Right forelimb (tissue), 1 donor: ENCODE data around the gene FRMD4A.

Experiments
- DNase-seq: peaks from one replicate; pipeline ENCODE4 v3.0.0-alpha.2; 2018

FRMD4A gene

DNA sequence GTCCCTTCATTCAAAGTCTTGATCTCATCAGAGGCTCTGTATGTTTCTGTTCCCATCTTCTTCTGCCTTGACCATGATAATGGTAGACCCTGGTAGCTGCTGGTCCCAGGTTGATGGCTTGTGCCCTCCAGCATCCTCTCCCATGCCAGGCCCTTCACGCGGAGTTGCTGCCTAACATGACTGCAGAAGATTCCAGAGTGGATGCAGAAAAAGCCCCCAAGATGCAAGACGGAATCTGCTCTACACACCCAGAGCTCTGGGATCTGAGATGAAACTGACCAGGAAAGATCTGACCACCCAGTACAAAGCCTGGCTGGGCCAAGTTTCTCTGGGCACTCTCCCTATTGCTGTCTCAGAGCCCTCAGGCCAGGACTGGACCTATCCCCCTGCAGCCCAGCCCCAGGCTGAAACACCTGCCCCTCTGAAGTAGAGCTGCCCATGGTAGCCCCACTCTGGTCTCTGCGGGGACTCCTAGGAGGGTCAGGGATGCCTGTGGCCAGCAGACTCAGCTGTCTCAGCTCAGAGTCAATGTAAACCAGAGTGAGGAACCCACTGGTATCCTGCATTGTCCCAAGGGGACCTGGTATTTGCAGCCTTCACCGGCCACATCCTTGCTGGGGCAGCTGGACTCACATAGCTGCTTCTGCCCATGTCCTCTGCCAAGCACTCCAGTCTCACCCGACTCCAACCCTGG is 9.5 kb upstream of the FRMD4A start:
- no peak for DNase-seq

GRCh38 chr10:14336736-14337135 is 6.0 kb upstream of the FRMD4A start:
- DNase-seq = no peak

DNA sequence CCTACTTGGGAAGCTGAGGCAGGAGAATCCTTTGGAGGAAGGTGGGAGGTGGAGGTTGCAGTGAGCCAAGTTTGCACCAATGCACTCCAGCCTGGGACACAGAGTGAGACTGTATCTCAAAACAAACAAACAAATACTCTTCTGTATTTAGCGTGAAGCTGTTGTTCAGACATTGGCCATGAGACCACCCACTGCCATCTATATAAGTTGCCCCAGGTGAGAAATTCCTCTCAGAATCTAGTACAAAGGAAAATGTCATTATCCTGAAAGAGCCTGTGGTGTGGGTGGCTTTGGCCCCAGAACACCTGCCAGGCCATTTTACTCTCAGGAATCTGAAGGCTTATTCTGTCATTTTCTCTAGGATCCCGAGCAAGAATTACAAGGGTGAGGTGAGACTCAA is 4.0 kb upstream of the FRMD4A start:
- no peak for DNase-seq

GRCh38 chr10:14333606-14334005 is 2.9 kb upstream of the FRMD4A start:
- no peak for DNase-seq

GRCh38 chr10:14332903-14333302 is 2.2 kb upstream of the FRMD4A start:
- no peak for DNase-seq

GRCh38 chr10:14329746-14330173 is 964 bp downstream of the FRMD4A start:
- DNase-seq = no peak

DNA sequence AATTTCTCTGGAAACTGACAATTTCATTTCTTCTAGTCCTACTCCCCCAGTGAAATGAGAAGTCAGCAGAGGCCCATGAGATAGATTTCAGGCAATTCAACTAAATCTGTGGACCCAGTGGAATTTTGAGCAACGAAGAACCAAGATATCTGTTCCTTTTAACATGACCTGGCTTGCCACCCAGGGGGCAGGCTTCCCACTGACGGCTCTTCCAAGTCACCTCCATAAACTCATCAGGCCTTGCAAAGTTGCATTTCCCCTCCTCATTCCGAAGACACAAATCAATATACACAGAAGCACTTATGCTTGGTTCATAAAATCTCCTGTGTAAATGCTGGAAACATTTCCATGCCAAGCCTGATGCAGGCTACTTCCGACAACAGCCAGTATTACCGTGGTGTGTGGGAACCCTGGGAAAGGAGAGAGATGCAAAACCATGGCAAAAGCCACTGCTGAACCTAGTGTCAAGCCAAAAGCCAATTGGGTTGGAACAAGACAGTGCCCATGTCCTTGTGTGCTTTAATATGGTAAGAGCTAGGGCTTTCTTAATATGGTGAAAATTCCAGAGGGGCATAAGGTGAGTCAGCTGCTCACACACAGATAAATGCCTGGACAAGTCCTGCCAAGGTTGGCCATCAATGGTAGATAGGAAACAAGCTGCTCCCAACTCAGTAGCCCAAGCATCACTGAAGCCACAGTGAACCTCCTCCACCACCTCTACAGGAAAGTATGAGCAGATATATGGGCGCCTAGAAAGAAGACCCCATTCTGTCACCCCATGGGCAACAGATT is 1.6 kb downstream of the FRMD4A start:
- DNase-seq = no peak

DNA sequence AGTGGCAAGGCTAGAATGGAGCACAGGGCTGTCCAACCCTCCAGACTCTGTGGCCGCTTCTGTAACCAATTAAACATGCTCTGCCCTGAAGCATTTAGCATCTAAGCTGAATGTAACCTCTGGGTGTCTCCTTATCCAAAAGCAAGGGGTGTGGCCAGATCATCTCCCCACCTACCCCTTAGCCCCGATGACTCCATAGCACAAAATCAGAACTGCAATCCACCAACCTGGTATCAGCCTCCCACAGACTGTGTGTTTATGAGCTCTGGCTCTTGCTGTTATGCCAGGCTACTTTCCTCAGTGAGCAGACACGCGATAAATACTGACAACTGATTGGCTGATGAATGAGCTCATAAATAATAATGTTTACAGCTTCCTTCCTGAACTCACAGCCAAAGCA is 3.2 kb downstream of the FRMD4A start:
- DNase-seq = no peak

GRCh38 chr10:14326581-14326980 is 4.1 kb downstream of the FRMD4A start:
- no peak for DNase-seq

DNA sequence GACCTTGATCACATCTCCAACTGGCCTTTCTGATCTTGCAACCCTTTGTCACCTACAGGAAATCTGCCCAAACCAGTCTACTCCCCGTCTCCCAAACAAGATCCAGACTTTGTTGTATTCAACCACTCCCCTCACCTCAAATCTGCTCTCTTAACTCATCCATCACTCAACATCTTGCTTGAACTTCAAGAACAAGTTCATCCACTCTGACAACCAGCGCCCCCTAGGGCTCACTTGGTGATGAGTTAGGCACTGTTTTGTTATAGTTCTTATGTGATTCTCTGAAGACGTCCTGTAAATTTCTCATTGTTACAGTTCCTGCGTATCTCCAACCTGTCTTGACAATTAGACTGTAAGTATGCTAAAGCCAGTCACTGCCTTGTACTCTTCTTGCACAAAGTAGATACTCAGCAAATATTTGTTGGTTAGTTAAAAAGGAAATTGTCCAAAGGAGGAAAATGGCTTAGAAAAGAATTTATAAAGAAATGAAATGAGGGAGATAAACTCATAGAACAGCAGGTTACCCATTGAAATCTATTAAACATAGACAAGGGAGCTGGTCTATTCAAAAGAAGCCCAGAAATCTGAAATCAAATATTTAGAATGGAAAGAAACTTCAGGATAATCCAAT is 5.3 kb downstream of the FRMD4A start:
- DNase-seq = no peak

- DNase-seq = no peak
Observed at GRCh38 chr10:14322526-14323188, 8.1 kb downstream of the FRMD4A start.

DNA sequence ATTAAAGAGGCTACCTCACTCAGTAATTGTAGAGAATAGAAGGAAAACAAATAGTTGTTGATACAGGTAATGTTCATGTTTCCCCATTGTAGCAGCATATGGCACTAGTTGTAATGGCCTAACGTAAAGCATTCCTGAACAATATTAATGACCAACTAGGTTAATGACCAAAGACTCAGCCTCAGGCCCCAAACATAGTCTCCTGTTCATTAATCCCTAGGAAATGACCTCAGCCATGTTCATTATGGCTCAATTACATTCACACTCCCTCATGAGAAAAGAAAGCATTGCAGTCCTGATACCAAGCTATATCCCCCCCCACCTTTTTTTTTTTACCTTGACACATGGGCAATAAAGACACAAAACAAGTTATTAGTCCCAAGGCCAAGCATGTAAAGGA is 12.7 kb downstream of the FRMD4A start:
- no peak for DNase-seq

DNA sequence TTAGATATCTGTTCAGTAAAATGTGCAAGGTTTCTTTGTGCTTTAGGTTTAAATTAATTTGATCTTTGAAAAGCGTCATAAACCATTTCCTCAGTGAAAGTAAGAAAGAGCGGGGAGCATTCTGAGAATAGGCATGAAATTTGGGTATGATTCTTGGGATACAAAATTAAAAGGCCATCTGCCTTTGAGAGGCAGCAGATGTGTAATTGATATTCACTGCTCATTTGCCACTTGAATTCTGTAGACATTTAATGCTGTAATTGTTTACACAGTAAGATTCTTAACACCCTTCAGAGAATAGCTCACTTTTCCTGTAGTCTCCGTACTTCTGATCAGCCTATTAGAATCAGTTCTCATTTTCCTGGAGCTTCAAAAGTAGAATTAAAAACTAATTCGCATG is 18.7 kb downstream of the FRMD4A start:
- DNase-seq = no peak

- no peak for DNase-seq
Observed at GRCh38 chr10:14311206-14311957, 19.3 kb downstream of the FRMD4A start.

- no peak for DNase-seq
Observed at GRCh38 chr10:14309593-14309992, 21.1 kb downstream of the FRMD4A start.

DNA sequence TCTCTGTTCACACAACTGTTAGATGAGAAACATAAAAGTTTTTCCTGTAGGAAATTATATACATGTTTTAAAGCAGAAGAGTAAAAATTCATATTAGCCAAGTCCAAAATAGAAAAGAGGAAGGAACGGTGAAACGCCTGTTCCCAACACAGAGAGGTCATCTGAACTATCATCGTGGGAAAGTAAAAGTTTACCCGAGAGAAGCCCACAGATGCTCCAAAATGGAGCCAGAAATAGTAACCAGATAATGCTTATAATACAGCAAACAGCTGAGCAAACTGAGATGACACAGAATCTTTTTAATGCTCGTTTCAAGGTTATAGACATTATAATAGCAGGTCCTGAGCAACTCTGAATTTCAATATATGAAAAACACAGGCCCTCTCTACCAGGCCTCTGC is 24.5 kb downstream of the FRMD4A start:
- DNase-seq = no peak

GRCh38 chr10:14304046-14304445 is 26.7 kb downstream of the FRMD4A start:
- DNase-seq = no peak

DNA sequence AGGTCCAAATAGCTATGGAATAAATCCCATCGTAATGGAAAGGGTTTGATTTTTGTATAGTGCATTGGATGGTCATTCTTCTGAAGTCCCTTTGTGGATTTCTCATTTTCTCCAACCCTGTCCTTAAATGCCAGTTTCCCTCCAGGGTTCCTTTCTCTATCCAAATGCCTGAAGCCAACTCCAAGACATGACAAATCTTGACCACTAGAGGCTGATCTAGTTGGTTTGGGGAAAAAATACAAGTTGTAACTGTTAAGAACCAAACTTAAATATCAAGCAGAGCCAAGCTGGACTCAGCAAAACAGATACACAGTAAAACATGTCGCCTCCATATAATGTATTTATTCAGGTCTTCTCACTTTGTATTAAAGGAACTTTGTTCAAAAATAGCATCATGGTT is 28.7 kb downstream of the FRMD4A start:
- DNase-seq = no peak

DNA sequence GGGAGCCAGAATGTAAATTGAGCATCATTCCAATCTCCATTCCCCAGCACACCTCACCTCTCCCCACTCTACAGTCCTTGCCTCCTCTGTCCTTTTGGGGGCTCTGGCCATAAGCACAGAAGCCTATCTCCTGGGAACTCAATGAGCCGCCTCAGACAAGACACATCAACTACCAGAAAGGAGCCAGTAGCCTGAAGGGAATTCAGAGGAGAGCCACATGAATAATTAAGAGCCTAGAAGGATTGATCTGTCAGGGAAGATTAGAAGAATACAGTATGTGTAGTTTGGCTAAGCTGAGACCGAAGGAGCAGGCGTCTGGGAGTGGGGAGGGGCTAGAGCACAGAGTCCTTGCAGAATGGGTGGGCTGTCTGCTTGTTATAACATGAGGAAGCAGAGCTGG is 31.2 kb downstream of the FRMD4A start:
- DNase-seq = no peak

GRCh38 chr10:14296065-14296709 is 34.5 kb downstream of the FRMD4A start:
- DNase-seq = no peak

DNA sequence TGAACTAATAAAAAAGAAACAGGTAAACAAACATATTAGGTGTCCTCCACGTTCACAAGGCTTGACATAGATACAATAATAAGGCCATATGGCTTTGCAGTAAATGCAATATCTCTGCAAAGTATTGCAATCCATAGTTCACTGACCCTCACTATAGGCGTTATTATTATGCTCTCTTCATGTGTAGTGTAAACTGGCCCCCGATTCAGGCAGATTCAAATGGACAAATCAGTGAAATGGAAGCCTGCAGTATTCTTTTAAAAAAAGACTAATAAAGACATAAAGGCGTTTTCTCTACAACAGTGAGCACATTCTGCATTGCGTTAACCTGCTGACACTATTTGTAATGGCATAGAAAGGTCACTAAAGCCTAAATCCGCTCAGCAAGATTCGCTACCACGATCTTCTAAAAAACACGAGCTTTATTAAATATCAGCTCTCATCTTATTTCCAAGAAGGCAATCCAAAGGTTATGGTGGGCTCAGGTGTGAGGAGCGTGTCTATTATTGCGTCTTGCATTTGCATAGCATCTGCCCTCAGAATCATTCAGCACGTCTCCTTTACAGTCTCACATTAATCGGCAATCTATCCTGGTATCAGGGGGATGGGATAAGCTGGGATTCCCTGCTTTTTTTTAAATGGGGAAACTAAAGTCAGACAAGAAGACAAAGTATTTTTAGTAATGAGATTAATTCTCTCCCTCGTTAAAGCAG is 36.2 kb downstream of the FRMD4A start:
- no peak for DNase-seq

DNA sequence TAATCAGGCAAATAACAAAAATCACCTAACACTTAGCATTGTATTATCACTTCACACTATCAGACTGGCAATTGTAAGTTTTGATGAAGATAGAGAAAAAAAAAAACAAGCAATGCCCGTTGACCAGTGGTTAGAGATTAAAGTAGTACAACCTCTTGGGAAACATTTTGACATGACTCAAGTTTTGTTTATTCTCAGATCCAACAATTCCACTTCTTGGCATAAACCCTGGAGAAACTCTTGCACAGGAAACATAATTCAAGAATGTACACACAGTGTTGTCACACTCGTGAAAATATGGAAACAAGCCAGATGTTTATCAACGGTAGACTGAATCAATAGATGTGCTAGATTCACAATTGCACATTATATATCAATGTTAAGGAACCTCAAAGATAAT is 37.2 kb downstream of the FRMD4A start:
- DNase-seq = no peak
